GM12801 (cell line): Measurements from ENCODE around the gene ZNF512.

Experiments used
- CTCF ChIP-seq: IDR thresholded peaks from one replicate; pipeline ENCODE4 v1.5.1; 2011; ENCODE audit warnings: control low read depth; ENCODE audit not compliant: insufficient read length; ENCODE audit errors: extremely low read depth

ZNF512 gene

GRCh38 chr2:27671235-27671634 is 88.4 kb downstream of the ZNF512 start:
- TF ChIP-seq CTCF, result no peak
